RWPE1 (cell line): ENCODE measurements around the gene TTC6.

Experiments
- CTCF ChIA-PET: fragments of 350-600 bp; sonication (Branson Sonifier 250); formaldehyde crosslinking; extraction: SDS; loops from one replicate; lab custom pipeline; 2021; lab: Yijun Ruan, JAX
- POLR2A ChIA-PET: fragments of 400-600 bp; formaldehyde crosslinking; extraction: SDS; loops from one replicate; lab custom pipeline; 2020; ENCODE audit warnings: antibody characterized with exemption; ENCODE audit not compliant: low non-redundant PET; lab: Yijun Ruan, JAX
- DNase-seq: peaks from one replicate; pipeline ENCODE4 v3.0.0; 2012; ENCODE audit warnings: low spot score
- H3K27ac ChIP-seq: fragments of 450-650 bp; 2 replicates; pipeline ENCODE4 v1.5.1; 2017
- TF ChIP-seq, protein P1 (sequence below): fragments of 450-650 bp; conservative IDR thresholded peaks from 2 replicates; pipeline ENCODE4 v1.5.1; 2017; ENCODE audit warnings: low read depth, mild to moderate bottlenecking

TTC6 gene

DNA sequence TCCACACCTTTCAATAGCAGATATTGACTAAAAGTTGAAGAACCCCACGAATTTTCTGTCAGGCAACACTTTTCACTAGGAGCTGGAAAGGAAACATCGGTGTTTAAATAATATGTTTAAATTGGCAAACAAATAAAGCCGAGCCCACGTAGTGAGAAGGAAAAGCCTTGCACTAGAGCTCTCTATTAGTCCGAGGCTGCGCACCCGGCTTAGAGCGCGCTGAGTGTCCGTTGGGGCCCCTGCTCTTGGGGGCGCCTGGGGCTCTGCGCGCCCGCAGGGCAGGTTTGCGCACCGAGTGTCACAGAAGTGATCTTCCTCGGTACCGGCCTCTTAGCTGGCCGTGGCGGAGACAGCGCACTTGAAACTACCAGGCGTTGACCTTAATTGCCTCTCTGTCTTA, 6.4 kb downstream of the TTC6 start:
- ChIA-PET CTCF (interaction anchor here (0.6 kb wide), 1 partner anchor 22 kb away, joined by 3 read pairs; no protein-coding TSS in a partner anchor), POLR2A (no interaction called here)
- no peak for DNase-seq
- H3K27ac ChIP-seq, result no peak overlapping the region
- TF ChIP-seq, protein P1, sequence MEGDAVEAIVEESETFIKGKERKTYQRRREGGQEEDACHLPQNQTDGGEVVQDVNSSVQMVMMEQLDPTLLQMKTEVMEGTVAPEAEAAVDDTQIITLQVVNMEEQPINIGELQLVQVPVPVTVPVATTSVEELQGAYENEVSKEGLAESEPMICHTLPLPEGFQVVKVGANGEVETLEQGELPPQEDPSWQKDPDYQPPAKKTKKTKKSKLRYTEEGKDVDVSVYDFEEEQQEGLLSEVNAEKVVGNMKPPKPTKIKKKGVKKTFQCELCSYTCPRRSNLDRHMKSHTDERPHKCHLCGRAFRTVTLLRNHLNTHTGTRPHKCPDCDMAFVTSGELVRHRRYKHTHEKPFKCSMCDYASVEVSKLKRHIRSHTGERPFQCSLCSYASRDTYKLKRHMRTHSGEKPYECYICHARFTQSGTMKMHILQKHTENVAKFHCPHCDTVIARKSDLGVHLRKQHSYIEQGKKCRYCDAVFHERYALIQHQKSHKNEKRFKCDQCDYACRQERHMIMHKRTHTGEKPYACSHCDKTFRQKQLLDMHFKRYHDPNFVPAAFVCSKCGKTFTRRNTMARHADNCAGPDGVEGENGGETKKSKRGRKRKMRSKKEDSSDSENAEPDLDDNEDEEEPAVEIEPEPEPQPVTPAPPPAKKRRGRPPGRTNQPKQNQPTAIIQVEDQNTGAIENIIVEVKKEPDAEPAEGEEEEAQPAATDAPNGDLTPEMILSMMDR, result no peak

DNA sequence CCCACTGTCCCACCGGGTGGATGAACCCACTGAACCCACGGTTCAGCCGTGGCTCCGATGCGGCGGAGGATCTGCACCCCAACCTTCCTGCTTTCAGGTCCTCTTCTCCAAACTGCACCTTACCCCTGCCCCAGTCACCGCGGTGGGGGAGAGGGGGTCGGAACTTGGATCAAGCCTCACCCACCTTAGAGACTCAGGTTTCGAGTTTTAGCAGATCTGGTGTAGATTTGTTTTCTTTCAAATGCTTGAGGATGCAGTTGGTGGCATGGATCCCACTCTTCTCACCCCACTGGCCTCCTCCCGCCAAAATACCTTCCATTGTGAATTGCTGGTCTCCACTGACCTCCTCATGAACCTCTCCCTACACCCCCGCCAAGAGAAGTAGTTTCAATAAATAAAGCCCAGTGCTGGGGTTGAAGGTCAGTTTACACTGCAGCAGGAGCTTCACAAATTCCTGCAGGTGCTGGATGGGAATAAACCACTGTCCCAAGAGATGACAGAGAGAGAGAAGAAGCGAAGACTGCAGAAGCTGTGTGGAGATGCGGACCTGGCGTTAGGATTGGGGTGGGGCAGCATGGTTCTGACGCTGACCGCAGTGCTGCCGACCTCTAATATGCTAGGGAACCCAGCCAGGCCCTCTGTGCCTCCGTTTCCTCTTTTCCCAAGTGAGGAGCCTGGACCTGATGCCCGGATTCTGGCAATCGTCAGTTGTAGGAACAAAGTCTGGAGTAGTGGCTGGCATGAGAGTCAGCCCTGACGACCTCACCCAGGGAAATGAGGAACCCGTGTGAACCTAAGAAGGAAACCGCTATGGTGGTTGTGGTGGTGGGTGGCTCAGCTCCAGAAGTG, 7.4 kb downstream of the TTC6 start:
- ChIA-PET CTCF (no interaction called here), POLR2A (interaction anchor here (0.5 kb wide), 1 partner anchor 500 kb away, joined by 4 read pairs; no protein-coding TSS in a partner anchor)
- no peak for DNase-seq
- no peak overlapping the region for H3K27ac ChIP-seq
- TF ChIP-seq, protein P1, result no peak

DNA sequence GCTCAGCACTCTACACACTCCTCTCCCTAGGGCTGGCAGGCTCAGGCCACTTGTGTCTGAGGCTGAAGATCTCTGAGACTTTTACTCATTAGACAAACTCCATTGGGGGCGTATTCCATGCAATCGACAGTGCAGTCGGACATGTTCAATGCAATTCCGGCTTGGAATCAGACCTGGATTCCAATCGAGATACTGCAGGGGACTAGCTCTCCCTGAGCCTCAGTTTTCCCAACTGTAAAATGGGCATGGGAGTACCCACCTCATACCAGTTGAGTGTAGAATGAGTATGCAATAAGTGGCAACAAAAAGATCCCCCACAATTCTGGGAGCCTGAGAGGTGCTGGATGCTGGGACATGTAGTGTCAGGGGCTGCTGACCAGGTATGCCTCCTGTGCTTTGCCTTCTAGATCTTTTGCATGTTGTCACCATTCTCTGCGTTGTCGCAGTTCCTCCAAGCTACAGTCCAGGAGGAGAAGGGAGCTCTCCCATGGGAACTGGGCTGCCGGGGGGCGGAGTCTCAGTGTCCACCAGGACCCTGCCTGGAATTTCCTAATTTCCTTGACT, 8.3 kb downstream of the TTC6 start:
- POLR2A ChIA-PET, result no interaction called here
- TF ChIP-seq, protein P1, result no peak
- CTCF ChIA-PET, result no interaction called here
- no peak overlapping the region for H3K27ac ChIP-seq
- DNase-seq, result no peak

DNA sequence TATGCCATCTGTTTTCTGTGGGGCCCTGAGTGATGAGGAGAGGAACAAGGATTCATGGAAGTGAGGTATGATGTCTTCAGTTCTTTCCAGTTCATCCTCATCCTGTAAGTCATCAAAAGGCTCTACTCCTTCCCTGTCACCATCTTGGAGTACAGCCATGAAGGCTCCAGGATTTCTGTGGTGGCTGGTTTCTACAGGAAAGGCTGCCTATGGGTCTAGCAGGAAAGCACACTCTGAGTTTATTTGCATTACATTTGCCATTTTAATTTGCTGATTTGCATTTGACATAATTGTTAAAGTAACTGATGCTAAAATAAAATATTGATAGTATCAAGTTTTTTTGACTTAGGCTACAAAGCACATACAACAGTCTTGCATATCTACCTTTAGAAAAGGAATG, 11.2 kb downstream of the TTC6 start:
- H3K27ac ChIP-seq, result no peak overlapping the region
- CTCF ChIA-PET, result no interaction called here
- TF ChIP-seq, protein P1, result no peak
- DNase-seq, result no peak
- POLR2A ChIA-PET, result no interaction called here

DNA sequence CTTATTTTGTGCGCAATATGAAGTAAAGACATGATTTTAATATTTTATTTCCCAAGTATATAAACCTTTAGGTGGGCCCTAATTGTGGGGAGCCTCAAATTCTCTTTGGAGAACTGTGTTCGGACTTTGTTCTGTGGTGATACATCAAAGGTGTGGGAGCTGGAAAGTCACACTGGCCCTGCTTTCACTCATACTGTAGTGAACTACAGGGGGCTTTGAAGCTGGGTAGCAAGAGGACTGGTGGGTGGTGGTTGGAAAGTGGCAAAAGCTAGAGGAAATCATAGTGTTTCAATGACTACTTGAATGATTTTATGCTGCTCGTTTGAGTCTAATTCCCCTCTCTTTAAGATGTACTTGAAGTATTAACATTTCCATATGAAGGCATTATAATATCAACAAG, 13.2 kb downstream of the TTC6 start:
- CTCF ChIA-PET, result interaction anchor here (0.6 kb wide), 1 partner anchor 349 kb away, joined by 3 read pairs; no protein-coding TSS in a partner anchor
- DNase-seq, result no peak
- POLR2A ChIA-PET, result no interaction called here
- no peak overlapping the region for H3K27ac ChIP-seq
- TF ChIP-seq, protein P1, result no peak

DNA sequence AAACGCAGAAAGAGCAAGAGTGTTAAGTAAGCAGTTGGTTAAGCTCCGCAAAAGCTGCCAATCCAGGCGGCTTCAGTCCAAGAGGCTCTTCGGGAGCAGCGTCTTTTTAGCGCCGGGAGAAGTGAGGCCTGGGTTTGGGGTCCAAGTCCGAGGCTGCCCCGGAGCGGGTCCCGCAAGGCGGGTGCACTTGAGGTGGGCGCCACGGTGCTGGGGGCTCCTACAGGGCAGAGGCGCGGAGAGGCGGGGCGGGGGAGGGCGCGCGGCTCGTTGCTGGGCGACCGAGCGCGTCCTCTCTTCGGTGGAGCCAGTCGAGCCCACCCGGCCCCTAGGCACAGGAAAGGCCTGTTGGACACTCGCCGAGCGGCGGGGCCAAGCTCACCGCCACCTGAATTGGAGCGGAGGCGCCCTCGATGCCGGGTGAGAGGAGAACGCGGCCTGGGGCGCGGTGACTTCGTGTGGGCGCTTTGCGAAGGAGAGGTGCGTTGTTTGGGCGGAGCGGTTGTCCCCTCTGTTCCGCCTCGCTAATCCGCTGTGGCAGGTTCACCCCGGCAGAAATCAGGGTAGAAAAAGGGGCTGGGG, 15.6 kb downstream of the TTC6 start:
- TF ChIP-seq, protein P1, result no peak
- CTCF ChIA-PET, result no interaction called here
- no peak for DNase-seq
- no peak overlapping the region for H3K27ac ChIP-seq
- POLR2A ChIA-PET, result no interaction called here
